Stimulated activated CD4-positive, alpha-beta T cell treated with anti-CD3 and anti-CD28 coated beads, Interleukin-12 subunit alpha, Interleukin-12 subunit beta, amount 100 ng/mL, for 4 hours (primary cell): ENCODE results near the gene TOPAZ1.

Experiments
- DNase-seq: peaks from one replicate; pipeline ENCODE4 v3.0.0-alpha.2; 2020

The TOPAZ1 gene

GRCh38 chr3:44241706-44242105, at the start of gene TOPAZ1:
Gene TOPAZ1 (plus strand): TSS chr3:44241886. CDS start chr3:44242054, 168 bp downstream.
- no peak for DNase-seq

DNA sequence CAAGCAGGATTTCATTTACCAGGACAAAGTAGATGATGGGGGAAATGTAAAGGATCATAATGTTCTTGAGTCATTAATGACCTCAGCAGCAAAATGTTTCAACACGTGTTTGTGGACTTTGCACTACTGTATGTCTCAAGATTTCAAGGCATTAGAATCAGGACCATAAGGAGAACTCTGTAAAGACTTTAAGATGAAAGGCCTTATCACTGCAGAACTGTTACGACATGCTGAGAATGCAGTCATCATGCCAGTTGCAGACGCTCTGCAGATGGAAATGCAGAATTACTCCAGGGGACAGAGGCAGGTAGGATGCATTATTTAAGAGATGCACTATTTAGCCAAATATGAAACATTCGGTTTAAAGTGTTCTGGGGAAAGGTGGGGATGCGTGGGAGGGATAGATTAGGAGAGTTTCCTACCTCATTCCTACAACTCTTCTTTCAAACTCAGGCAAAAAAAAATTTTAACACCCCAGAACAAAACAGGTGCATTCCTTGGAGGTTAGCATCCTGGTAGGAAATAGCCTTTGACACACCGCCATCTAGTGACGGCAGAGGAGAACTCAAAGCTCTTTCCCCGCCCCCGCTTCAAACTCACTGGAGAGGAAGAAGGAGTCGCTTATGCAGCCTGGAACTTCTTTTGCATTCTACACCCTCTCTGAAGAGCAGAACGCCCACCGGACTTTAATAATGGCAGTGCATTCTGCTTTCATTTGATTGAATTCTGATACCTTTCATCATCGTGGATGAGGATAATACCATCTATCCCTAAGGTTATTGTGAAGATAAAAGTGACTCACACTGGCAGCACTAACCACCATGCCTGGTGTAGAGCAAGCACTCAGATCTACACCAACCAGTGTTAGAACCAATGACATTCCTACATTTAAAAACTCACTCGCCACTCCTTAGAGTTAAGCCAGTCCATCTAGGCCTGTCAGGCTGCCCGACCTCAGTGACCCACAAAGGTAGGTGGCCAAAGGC, 43.1 kb upstream of the TOPAZ1 start:
- peak; percentile 58 for DNase-seq

DNA sequence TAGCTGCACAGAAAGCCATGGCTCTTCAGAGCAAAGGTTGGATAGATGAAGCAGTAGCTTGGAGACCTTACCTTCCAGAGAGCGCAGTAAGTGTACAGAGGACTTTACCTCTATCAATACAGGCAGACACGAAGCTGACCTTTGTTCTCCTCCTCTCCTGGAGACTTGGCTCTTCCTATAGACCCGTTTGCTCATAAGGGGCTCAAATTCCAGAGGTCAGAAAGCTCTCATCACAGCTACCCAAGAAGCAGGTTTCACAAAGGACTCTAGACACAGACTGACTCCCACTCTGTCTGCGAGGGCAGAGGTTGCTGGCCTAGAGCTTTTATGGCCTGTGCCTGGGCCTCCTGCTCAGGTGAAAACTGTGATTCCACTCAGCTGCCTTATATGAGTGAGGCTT, 35.4 kb upstream of the TOPAZ1 start:
- DNase-seq = no peak

- no peak for DNase-seq
Observed at GRCh38 chr3:44206862-44207652, 34.6 kb upstream of the TOPAZ1 start.

GRCh38 chr3:44208086-44208485, 33.6 kb upstream of the TOPAZ1 start:
- no peak for DNase-seq

- no peak for DNase-seq
Observed at GRCh38 chr3:44208568-44208967, 33.1 kb upstream of the TOPAZ1 start.

DNA sequence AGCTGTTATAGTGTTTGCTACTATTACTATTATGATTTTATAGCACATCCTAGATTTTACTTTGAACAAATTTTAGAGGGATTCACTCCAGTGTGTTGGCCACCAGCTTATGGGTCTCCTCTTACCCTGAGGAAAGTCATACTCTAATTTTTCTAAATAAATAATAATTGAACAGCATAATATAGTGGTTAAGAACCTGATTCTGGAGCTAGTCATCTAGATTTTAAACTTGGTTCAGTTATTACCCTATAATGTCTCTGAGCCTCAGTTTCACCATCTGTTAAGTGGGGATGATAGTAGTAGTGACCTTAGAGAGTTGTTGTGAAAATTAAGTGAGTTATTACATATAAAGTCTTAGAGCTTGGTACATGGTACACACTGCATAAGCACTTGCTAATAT, 30.7 kb upstream of the TOPAZ1 start:
- no peak for DNase-seq

DNA sequence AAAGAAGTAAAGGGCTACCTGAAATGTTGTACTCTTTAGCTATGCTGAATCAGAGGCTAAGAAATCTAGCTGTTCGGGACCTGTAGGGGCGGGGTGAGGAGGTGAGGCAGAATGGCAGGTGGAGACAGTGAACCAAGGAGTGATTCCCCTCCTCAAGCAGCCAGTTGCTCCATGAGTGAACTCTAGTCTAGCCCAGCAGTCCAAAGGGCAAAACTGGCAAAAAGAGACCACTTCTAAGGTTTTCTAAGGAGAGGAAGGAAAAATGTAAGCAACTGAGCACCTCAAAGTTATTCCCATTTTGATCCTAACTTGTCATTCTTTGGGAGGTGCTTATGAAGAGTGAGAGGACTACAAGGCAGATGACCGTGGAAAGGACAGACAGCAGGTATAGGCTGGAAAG, 19.3 kb upstream of the TOPAZ1 start:
- DNase-seq = no peak

GRCh38 chr3:44223299-44223698, 18.4 kb upstream of the TOPAZ1 start:
- no peak for DNase-seq

- no peak for DNase-seq
Observed at GRCh38 chr3:44224131-44224530, 17.6 kb upstream of the TOPAZ1 start.

DNA sequence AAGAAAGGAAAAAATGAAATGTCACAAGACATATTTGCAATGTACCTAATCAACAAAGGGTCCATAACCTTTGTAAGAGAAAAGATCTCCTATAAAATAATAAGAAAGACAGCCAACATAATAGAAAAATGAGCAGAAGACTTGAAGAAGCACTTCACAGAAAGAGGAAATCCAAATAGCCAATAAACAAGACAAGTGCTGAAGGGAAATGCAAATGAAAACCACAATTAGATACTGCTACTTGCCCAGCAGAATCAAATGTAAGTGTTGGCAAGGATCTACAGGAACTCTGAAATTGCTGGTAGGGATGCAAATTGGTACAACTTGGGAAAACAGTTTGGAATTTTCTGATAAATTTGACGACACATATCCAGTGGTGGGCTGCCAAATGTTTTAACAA, 15.1 kb upstream of the TOPAZ1 start:
- DNase-seq = no peak

DNA sequence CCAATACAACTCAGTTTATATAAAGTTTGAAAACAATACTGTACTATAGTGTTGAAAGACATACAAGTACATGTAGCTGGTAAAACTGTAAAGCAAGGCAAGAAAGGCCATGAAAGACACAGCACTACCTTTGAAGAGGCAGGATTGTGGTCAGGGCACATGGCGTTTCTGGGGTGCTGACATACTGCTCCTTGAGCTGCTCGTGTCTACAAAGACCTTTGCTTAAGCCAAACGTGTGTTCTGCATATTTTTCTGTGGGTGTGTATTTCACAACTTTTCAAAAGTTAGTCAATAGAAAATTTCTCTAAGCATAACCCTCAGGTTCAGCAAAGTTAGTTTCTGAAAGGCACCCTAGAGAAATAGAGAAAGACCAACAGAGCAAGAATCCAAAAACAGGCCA, 14.1 kb upstream of the TOPAZ1 start:
- no peak for DNase-seq

DNA sequence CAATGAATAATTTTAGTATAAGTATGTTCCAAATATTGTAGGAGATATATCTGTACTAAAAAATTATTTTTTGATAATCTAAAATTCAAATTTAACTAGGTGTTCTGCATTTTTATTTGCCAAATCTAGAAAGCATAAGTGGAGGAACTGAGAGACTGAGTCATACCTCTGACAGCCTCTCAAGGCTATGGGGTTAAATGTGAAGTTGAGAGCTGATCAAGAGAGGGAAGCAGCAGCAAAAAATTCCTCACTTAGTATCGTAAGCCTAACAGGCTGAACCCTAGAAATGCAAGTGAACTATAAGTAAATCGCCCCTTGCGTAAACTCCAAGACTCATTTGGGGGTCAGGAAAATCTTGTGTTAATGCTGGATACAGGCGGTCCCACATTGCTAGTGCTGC, 12.8 kb upstream of the TOPAZ1 start:
- DNase-seq = no peak

GRCh38 chr3:44232407-44232806, 9.3 kb upstream of the TOPAZ1 start:
- DNase-seq = no peak

- no peak for DNase-seq
Observed at GRCh38 chr3:44234648-44235268, 6.9 kb upstream of the TOPAZ1 start.

- peak; percentile 31 for DNase-seq
Observed at GRCh38 chr3:44235604-44236484, 5.8 kb upstream of the TOPAZ1 start.

GRCh38 chr3:44236485-44236908, 5.2 kb upstream of the TOPAZ1 start:
- DNase-seq = no peak

GRCh38 chr3:44237161-44237560, 4.5 kb upstream of the TOPAZ1 start:
- no peak for DNase-seq

- no peak for DNase-seq
Observed at GRCh38 chr3:44237665-44238064, 4.0 kb upstream of the TOPAZ1 start.

GRCh38 chr3:44238889-44239288, 2.8 kb upstream of the TOPAZ1 start:
- no peak for DNase-seq

- no peak for DNase-seq
Observed at GRCh38 chr3:44240061-44240460, 1.6 kb upstream of the TOPAZ1 start.

- no peak for DNase-seq
Observed at GRCh38 chr3:44242721-44243120, 1.0 kb downstream of the TOPAZ1 start.
